ENCODE results near the gene TEP1. TPM values are rescaled to one million over a fixed set of nuclear protein-coding genes. Genes with fewer than 3 reads are reported as not detected.
A peak's percentile ranks its signal among the peaks of the same experiment; 100 is the strongest.
"Not testable (repeated sequence)": the region's sequence is repeated elsewhere in the genome, so short reads cannot be mapped to it uniquely, and the experiment has no call there.

The TEP1 gene
- total RNA-seq, 1 experiment from 2014 or later = 15.8 TPM

DNA sequence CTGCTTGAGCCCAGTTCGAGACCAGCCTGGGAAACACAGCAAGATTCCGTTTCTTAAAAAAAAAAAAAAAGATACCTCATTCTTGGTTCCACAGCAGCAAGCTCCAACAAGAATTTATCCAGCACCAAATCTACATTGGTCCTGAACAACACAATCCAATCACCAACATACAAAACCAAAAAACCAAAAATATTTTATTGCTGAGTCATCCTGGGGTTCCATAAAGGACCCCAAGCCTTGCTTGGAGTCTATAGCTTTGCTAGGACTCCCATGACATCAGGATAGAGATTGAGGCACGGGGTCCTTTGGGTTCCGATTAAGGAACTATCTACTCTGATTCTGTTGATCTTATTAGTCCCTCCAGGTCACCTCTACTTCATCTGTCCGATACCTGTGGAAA, 33.6 kb upstream of the TEP1 start:
- Histone ChIP-seq H3K9me3 (ENCODE audit: control insufficient read depth, low read depth, low read length) (no peaks in the 10 kb centered on the region), H3K4ac (ENCODE audit: low read depth, low read length) (no peak overlapping the region), H3K4me2 (ENCODE audit: insufficient read depth, insufficient read length, low read length) (no peak overlapping the region), H2BK15ac (ENCODE audit: low read depth, low read length) (no peak overlapping the region), H2BK120ac (ENCODE audit: low read depth, low read length, poor library complexity, severe bottlenecking) (no peak overlapping the region), H3K9ac (ENCODE audit: extremely low read depth, insufficient read length, low read length) (no peak overlapping the region), H3K79me2 (ENCODE audit: insufficient read depth, low read length) (no peaks in the 10 kb centered on the region), H4K20me1 (ENCODE audit: control insufficient read depth, insufficient read depth, insufficient read length) (no peaks in the 10 kb centered on the region), H3K27ac (ENCODE audit: insufficient read length, low read depth, low read length) (no peak overlapping the region), H2BK20ac (ENCODE audit: low read depth, low read length, poor library complexity, severe bottlenecking) (no peak overlapping the region), H4K5ac (ENCODE audit: insufficient read length, low read depth, low read length) (no peak overlapping the region), H3K23me2 (ENCODE audit: insufficient read length, low read depth, low read length, poor library complexity, severe bottlenecking) (no peaks in the 10 kb centered on the region), H3K79me1 (ENCODE audit: insufficient read depth, low read depth, low read length, poor library complexity, severe bottlenecking) (no peaks in the 10 kb centered on the region), H3K14ac (ENCODE audit: insufficient read depth, low read length) (no peak overlapping the region), H3K27me3 (ENCODE audit: insufficient read depth, low read length) (no peaks in the 10 kb centered on the region), H2BK5ac (ENCODE audit: insufficient read length, low read length) (no peak overlapping the region), H2AK5ac (ENCODE audit: insufficient read length, low read length) (no peak overlapping the region), H3K18ac (ENCODE audit: insufficient read length, low read depth, low read length) (no peak overlapping the region), H3K23ac (ENCODE audit: insufficient read length, low read depth, low read length) (no peak overlapping the region), H3K4me1 (ENCODE audit: insufficient read depth, low read length) (no peaks in the 10 kb centered on the region), H4K8ac (replicated peaks; ENCODE audit: insufficient read length, low read depth, low read length) (no peak overlapping the region), H2AFZ (ENCODE audit: low read length) (no peak overlapping the region), H3K56ac (ENCODE audit: insufficient read length, low read depth, low read length) (no peak overlapping the region), H3T11ph (ENCODE audit: low read length) (no peak overlapping the region), H2BK12ac (ENCODE audit: insufficient read length, low read depth, low read length) (no peak overlapping the region), H4K91ac (ENCODE audit: insufficient read length, low read depth, low read length) (no peak overlapping the region)
- peaks cover 0 to 4% of the 10 kb centered on the region in 2 experiments; a peak in 2 of 5 replicates for H3K9me3 Mint-ChIP-seq
- H3K36me3 Mint-ChIP-seq (ENCODE audit: insufficient read depth in 1 of 3, low read depth in 3 of 3) = peaks cover 15 to 52% (median 46%) of the 10 kb centered on the region in 3 experiments
- no peaks in the 10 kb centered on the region for H3K27me3 Mint-ChIP-seq (ENCODE audit: low read depth)
- H3K27ac Mint-ChIP-seq = peak overlapping the region in 2 of 3 experiments; percentile 6 to 62; a peak in 2 of 7 replicates
- no peak overlapping the region for H3K4me3 Mint-ChIP-seq
- no peaks in the 10 kb centered on the region for H3K4me1 Mint-ChIP-seq
- TF ChIP-seq, protein P1, sequence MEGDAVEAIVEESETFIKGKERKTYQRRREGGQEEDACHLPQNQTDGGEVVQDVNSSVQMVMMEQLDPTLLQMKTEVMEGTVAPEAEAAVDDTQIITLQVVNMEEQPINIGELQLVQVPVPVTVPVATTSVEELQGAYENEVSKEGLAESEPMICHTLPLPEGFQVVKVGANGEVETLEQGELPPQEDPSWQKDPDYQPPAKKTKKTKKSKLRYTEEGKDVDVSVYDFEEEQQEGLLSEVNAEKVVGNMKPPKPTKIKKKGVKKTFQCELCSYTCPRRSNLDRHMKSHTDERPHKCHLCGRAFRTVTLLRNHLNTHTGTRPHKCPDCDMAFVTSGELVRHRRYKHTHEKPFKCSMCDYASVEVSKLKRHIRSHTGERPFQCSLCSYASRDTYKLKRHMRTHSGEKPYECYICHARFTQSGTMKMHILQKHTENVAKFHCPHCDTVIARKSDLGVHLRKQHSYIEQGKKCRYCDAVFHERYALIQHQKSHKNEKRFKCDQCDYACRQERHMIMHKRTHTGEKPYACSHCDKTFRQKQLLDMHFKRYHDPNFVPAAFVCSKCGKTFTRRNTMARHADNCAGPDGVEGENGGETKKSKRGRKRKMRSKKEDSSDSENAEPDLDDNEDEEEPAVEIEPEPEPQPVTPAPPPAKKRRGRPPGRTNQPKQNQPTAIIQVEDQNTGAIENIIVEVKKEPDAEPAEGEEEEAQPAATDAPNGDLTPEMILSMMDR (conservative IDR thresholded peaks at IDR 0.05) = no peak
- WGBS (ENCODE audit: extremely low coverage, insufficient read length, low lambda C conversion rate) = no CpG with 5 or more reads among the region's 5 CpGs
- no peak for DNase-seq

DNA sequence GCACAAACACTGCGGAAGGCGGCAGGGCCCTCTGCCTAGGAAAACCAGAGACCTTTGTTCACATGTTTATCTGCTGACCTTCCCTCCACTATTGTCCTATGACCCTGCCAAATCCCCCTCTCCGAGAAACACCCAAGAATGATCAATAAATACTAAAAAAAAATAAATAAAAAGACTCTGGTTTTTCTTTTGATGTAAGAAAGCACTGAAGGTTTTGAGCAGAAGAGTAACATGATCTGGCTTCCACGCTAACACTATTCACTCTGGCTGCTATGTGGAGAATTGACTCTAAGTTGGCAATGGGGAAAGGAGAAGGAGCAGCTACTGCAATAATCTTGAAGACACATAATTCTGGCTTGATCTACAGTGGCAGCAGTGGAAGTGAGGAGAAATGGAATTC, 30.3 kb upstream of the TEP1 start:
- H3K4me2 ChIP-seq (ENCODE audit: insufficient read depth, insufficient read length, low read length); H2BK5ac ChIP-seq (ENCODE audit: insufficient read length, low read length); H3K9me3 ChIP-seq (ENCODE audit: control insufficient read depth, low read depth, low read length); DNase-seq; H3K4me3 Mint-ChIP-seq; H3K27me3 ChIP-seq (ENCODE audit: insufficient read depth, low read length); H3K79me2 ChIP-seq (ENCODE audit: insufficient read depth, low read length); H2BK12ac ChIP-seq (ENCODE audit: insufficient read length, low read depth, low read length); H3K27ac Mint-ChIP-seq; H2BK20ac ChIP-seq (ENCODE audit: low read depth, low read length, poor library complexity, severe bottlenecking); H3T11ph ChIP-seq (ENCODE audit: low read length); H3K27ac ChIP-seq (ENCODE audit: insufficient read length, low read depth, low read length); H4K91ac ChIP-seq (ENCODE audit: insufficient read length, low read depth, low read length); H2AK5ac ChIP-seq (ENCODE audit: insufficient read length, low read length); H3K23me2 ChIP-seq (ENCODE audit: insufficient read length, low read depth, low read length, poor library complexity, severe bottlenecking); H3K79me1 ChIP-seq (ENCODE audit: insufficient read depth, low read depth, low read length, poor library complexity, severe bottlenecking); H3K27me3 Mint-ChIP-seq (ENCODE audit: low read depth); H3K18ac ChIP-seq (ENCODE audit: insufficient read length, low read depth, low read length); H3K23ac ChIP-seq (ENCODE audit: insufficient read length, low read depth, low read length); H3K56ac ChIP-seq (ENCODE audit: insufficient read length, low read depth, low read length); H4K20me1 ChIP-seq (ENCODE audit: control insufficient read depth, insufficient read depth, insufficient read length); H3K4ac ChIP-seq (ENCODE audit: low read depth, low read length); H3K9me3 Mint-ChIP-seq; H2BK15ac ChIP-seq (ENCODE audit: low read depth, low read length); H4K8ac ChIP-seq (replicated peaks; ENCODE audit: insufficient read length, low read depth, low read length); H3K4me1 Mint-ChIP-seq; H3K4me1 ChIP-seq (ENCODE audit: insufficient read depth, low read length); H4K5ac ChIP-seq (ENCODE audit: insufficient read length, low read depth, low read length); H3K14ac ChIP-seq (ENCODE audit: insufficient read depth, low read length); H2BK120ac ChIP-seq (ENCODE audit: low read depth, low read length, poor library complexity, severe bottlenecking); H3K9ac ChIP-seq (ENCODE audit: extremely low read depth, insufficient read length, low read length); H2AFZ ChIP-seq (ENCODE audit: low read length): not testable (repeated sequence)
- H3K36me3 Mint-ChIP-seq (ENCODE audit: insufficient read depth in 1 of 3, low read depth in 3 of 3) = peaks cover 6 to 27% (median 25%) of the 10 kb centered on the region in 3 experiments; a peak in 6 of 7 replicates
- no CpG with 5 or more reads among the region's 4 CpGs for WGBS (ENCODE audit: extremely low coverage, insufficient read length, low lambda C conversion rate)
